HG03432 (cell line): ENCODE measurements around the gene MBD4.
"Not testable (repeated sequence)": the region's sequence is repeated elsewhere in the genome, so short reads cannot be mapped to it uniquely, and the experiment has no call there.

ENCODE experiments used
- ATAC-seq: cut with Tn5 transposase; IDR thresholded peaks from one replicate; pipeline ENCODE4 v1.9.1; 2021; ENCODE audit warnings: mild to moderate bottlenecking, moderate library complexity; ENCODE audit not compliant: unreplicated experiment

Gene MBD4

GRCh38 chr3:129384594-129385323, 55.0 kb downstream of the MBD4 start:
- no peak for ATAC-seq

DNA sequence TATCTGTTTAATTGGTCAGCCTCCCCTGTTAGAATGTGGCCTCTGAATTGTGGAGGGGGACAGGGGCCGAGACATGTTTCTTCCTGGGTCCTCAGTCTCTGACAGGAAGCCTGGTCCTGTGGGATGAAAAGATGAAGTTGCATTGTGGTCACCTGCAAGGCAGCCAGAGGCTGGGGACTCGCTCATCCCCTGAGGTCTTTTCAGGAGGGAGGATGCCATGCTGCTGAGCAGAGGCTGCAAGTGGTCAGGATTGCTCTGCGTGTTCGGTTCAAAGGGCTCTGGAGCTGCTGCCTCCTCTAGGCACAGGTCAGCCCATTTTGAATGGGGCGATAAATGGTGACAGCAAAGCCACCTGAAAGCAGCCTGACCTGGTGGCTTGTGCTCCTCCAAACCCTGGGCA, 55.6 kb downstream of the MBD4 start:
- not testable (repeated sequence) for ATAC-seq

- peak; percentile 74 for ATAC-seq
Measured at GRCh38 chr3:129383292-129383860, 56.4 kb downstream of the MBD4 start.

DNA sequence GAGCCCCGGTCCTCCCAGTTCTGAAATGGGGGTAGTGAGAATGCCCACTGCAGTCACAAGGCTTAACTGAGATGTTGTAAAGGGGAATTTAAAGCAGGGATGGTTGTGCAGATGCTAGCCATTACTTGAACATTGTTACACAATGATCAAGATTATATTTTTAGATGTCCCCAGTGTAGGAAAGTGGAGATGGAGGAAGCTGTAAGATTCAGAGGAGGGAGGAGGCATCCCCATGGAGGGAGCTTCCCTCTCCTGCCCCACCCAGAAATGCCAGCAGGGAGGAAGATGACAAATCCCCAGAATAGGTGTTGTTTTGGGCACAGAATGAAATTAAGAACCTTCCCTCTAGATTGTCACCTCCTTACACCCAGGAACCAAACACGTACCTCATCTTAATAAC, 57.4 kb downstream of the MBD4 start:
- ATAC-seq = no peak
